RWPE2 (cell line): ENCODE data around the gene MYO1B.

Experiments
- ATAC-seq: fragments of 200-7000 bp; cut with Tn5 transposase; 3 replicates; pipeline ENCODE4 v1.9.1; 2021; ENCODE audit warnings: low read depth
- DNase-seq: peaks from one replicate; pipeline ENCODE4 v3.0.0-alpha.2; 2020; ENCODE audit warnings: low spot score
- H3K27ac ChIP-seq: fragments of 450-650 bp; 2 replicates; pipeline ENCODE4 v1.5.1; 2017; ENCODE audit warnings: mild to moderate bottlenecking; ENCODE audit not compliant: poor library complexity, severe bottlenecking
- H3K27me3 ChIP-seq: fragments of 250-450 bp; sonication (Bioruptor Pico); 2 replicates; pipeline ENCODE4 v1.5.1; 2021; ENCODE audit warnings: mild to moderate bottlenecking, moderate library complexity; ENCODE audit not compliant: insufficient read depth, poor library complexity, severe bottlenecking
- H3K36me3 ChIP-seq: fragments of 250-450 bp; sonication (Bioruptor Pico); 2 replicates; pipeline ENCODE4 v1.5.1; 2020; ENCODE audit warnings: low read depth, mild to moderate bottlenecking, moderate library complexity
- H3K4me1 ChIP-seq: fragments of 250-450 bp; sonication (Bioruptor Pico); 2 replicates; pipeline ENCODE4 v1.5.1; 2021; ENCODE audit warnings: mild to moderate bottlenecking, moderate library complexity; ENCODE audit not compliant: insufficient read depth, poor library complexity, severe bottlenecking
- H3K4me3 ChIP-seq: fragments of 250-450 bp; sonication (Bioruptor Pico); 2 replicates; pipeline ENCODE4 v1.5.1; 2021; ENCODE audit warnings: mild to moderate bottlenecking, moderate library complexity; ENCODE audit not compliant: severe bottlenecking
- H3K9me3 ChIP-seq: fragments of 250-450 bp; sonication (Bioruptor Pico); 2 replicates; pipeline ENCODE4 v1.5.1; 2021; ENCODE audit warnings: mild to moderate bottlenecking, moderate library complexity; ENCODE audit not compliant: severe bottlenecking
- CTCF ChIP-seq: fragments of 450-650 bp; IDR thresholded peaks from one replicate; pipeline ENCODE4 v1.5.1; 2017; ENCODE audit warnings: mild to moderate bottlenecking, moderate library complexity; ENCODE audit not compliant: poor library complexity, severe bottlenecking

The MYO1B gene

GRCh38 chr2:191202209-191202721 is 42.9 kb upstream of the MYO1B start:
- H3K27me3 ChIP-seq: no peaks in the 10 kb centered on the region
- no peak overlapping the region for H3K4me3 ChIP-seq
- DNase-seq (no peak), ATAC-seq (peak; percentile 86)
- no peaks in the 10 kb centered on the region for H3K36me3 ChIP-seq
- no peak for TF ChIP-seq CTCF
- peak overlapping the region; percentile 100 for H3K27ac ChIP-seq
- no peaks in the 10 kb centered on the region for H3K9me3 ChIP-seq
- H3K4me1 ChIP-seq: peaks cover 28% of the 10 kb centered on the region

- DNase-seq (no peak), ATAC-seq (peak; percentile 50)
- Histone ChIP-seq H3K9me3 (no peaks in the 10 kb centered on the region), H3K36me3 (no peaks in the 10 kb centered on the region), H3K27ac (peak overlapping the region; percentile 100), H3K4me3 (no peak overlapping the region), H3K27me3 (no peaks in the 10 kb centered on the region), H3K4me1 (peaks cover 28% of the 10 kb centered on the region)
- no peak for TF ChIP-seq CTCF
Measured at GRCh38 chr2:191202881-191203397, 42.3 kb upstream of the MYO1B start.

GRCh38 chr2:191204433-191204832 is 40.8 kb upstream of the MYO1B start:
- no peak for TF ChIP-seq CTCF
- H3K27me3 ChIP-seq: no peaks in the 10 kb centered on the region
- DNase-seq (no peak), ATAC-seq (no peak)
- no peak overlapping the region for H3K4me3 ChIP-seq
- no peaks in the 10 kb centered on the region for H3K36me3 ChIP-seq
- peaks cover 33% of the 10 kb centered on the region for H3K4me1 ChIP-seq
- no peaks in the 10 kb centered on the region for H3K9me3 ChIP-seq
- H3K27ac ChIP-seq: peak overlapping the region; percentile 100

GRCh38 chr2:191206613-191207471 is 38.4 kb upstream of the MYO1B start:
- Histone ChIP-seq H3K27me3 (no peaks in the 10 kb centered on the region), H3K27ac (no peak overlapping the region), H3K4me1 (peaks cover 30% of the 10 kb centered on the region), H3K4me3 (no peak overlapping the region), H3K9me3 (peaks cover 7% of the 10 kb centered on the region), H3K36me3 (no peaks in the 10 kb centered on the region)
- TF ChIP-seq CTCF: no peak
- ATAC-seq (no peak), DNase-seq (no peak)

- H3K4me1 ChIP-seq: peaks cover 8% of the 10 kb centered on the region
- H3K27ac ChIP-seq: peak overlapping the region; percentile 29
- H3K36me3 ChIP-seq: no peaks in the 10 kb centered on the region
- TF ChIP-seq CTCF: no peak
- no peak for DNase-seq
- H3K27me3 ChIP-seq: no peaks in the 10 kb centered on the region
- no peak overlapping the region for H3K4me3 ChIP-seq
- ATAC-seq: no peak
- peaks cover 7% of the 10 kb centered on the region for H3K9me3 ChIP-seq
Measured at GRCh38 chr2:191209340-191209739, 35.9 kb upstream of the MYO1B start.
